OCI-LY3 (cell line): Measurements from ENCODE around the gene CREB5.

Source experiments
- H2AFZ ChIP-seq: fragments of 200-600, 300-600 bp; shearing (Covaris generic); 2 replicates; pipeline ENCODE4 v1.6.0; 2014; ENCODE audit warnings: antibody characterized with exemption, low read depth, low read length
- H3K27ac ChIP-seq: fragments of 200-600, 300-600 bp; sonication (generic); 2 replicates; pipeline ENCODE4 v1.5.1; 2014; ENCODE audit warnings: mild to moderate bottlenecking, low read length, moderate library complexity, mixed read lengths
- H3K27me3 ChIP-seq: fragments of 200-600, 300-600 bp; sonication (generic); 2 replicates; pipeline ENCODE4 v1.6.1; 2014; ENCODE audit warnings: low read depth, low read length, mixed read lengths
- H3K36me3 ChIP-seq: fragments of 200-600, 300-600 bp; sonication (generic); replicated peaks from 2 replicates; pipeline ENCODE3; 2014; ENCODE audit warnings: low read depth, low read length, mixed read lengths
- H3K4me1 ChIP-seq: fragments of 300-600, 200-600 bp; sonication (generic); 2 replicates; pipeline ENCODE4 v1.6.1; 2014; ENCODE audit warnings: low read length, mixed read lengths
- H3K4me2 ChIP-seq: fragments of 200-600, 300-600 bp; sonication (generic); 2 replicates; pipeline ENCODE4 v1.6.1; 2014; ENCODE audit warnings: low read length, mixed read lengths
- H3K4me3 ChIP-seq: fragments of 300-600, 200-600 bp; sonication (generic); 2 replicates; pipeline ENCODE4 v1.5.1; 2014; ENCODE audit warnings: antibody characterized with exemption, mild to moderate bottlenecking, low read length, moderate library complexity
- H3K79me2 ChIP-seq: fragments of 300-600, 200-600 bp; shearing (Covaris generic); 2 replicates; pipeline ENCODE4 v1.6.1; 2014; ENCODE audit warnings: mild to moderate bottlenecking, low read length, mixed read lengths
- H3K9ac ChIP-seq: fragments of 300-600, 200-600 bp; shearing (Covaris generic); 2 replicates; pipeline ENCODE4 v1.6.0; 2014; ENCODE audit warnings: mild to moderate bottlenecking, low read length, moderate library complexity
- H3K9me3 ChIP-seq: fragments of 200-600, 300-600 bp; shearing (Covaris generic); 2 replicates; pipeline ENCODE4 v1.6.1; 2014; ENCODE audit warnings: low read length, mixed read lengths; ENCODE audit not compliant: insufficient read depth
- H4K20me1 ChIP-seq: fragments of 200-600, 300-600 bp; sonication (generic); 2 replicates; pipeline ENCODE4 v1.6.1; 2016; ENCODE audit warnings: low read length, mixed read lengths; ENCODE audit not compliant: insufficient read depth
- EZH2phosphoT487 ChIP-seq: fragments of 200-600 bp; shearing (Covaris generic); IDR thresholded peaks from 2 replicates; pipeline ENCODE4 v1.6.1; 2018; ENCODE audit warnings: antibody characterized with exemption, mixed run types, low read depth
- TF ChIP-seq, protein P1 (sequence below): fragments of 200-600, 300-600 bp; sonication (generic); IDR thresholded peaks from 2 replicates; pipeline ENCODE4 v1.5.1; 2014; ENCODE audit warnings: antibody characterized with exemption, low read length, low read depth

The CREB5 gene

DNA sequence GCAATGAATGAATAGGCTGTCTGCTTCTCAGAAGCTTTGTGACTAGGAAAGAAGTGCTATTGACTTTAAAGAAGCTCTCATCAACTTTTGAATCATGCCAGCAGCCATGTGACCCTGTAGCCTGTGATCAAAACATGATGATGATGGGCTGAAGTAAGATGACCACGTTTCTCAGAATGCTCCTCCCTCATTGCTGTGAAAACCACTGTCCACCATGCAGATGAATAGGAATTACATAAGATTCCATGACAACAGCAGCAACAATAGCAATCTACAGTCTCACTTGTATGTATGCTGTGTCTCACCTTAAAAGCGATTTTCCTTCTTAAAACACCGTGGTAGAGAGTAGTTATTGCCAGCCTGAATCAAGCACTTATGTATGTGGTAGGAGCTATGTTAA, 317.4 kb downstream of the CREB5 start:
- no peaks in the 10 kb centered on the region for H3K36me3 ChIP-seq
- no peaks in the 10 kb centered on the region for H3K79me2 ChIP-seq
- no peaks in the 10 kb centered on the region for H3K4me1 ChIP-seq
- H3K4me2 ChIP-seq: no peak overlapping the region
- H2AFZ ChIP-seq: no peak overlapping the region
- no peak overlapping the region for H3K4me3 ChIP-seq
- no peaks in the 10 kb centered on the region for H4K20me1 ChIP-seq
- no peaks in the 10 kb centered on the region for H3K9me3 ChIP-seq
- peaks cover 10% of the 10 kb centered on the region; the same call in 1 of the 2 replicates for H3K27me3 ChIP-seq
- H3K27ac ChIP-seq: no peak overlapping the region
- no peak for TF ChIP-seq EZH2phosphoT487
- TF ChIP-seq, protein P1, sequence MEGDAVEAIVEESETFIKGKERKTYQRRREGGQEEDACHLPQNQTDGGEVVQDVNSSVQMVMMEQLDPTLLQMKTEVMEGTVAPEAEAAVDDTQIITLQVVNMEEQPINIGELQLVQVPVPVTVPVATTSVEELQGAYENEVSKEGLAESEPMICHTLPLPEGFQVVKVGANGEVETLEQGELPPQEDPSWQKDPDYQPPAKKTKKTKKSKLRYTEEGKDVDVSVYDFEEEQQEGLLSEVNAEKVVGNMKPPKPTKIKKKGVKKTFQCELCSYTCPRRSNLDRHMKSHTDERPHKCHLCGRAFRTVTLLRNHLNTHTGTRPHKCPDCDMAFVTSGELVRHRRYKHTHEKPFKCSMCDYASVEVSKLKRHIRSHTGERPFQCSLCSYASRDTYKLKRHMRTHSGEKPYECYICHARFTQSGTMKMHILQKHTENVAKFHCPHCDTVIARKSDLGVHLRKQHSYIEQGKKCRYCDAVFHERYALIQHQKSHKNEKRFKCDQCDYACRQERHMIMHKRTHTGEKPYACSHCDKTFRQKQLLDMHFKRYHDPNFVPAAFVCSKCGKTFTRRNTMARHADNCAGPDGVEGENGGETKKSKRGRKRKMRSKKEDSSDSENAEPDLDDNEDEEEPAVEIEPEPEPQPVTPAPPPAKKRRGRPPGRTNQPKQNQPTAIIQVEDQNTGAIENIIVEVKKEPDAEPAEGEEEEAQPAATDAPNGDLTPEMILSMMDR: no peak
- H3K9ac ChIP-seq: no peak overlapping the region

DNA sequence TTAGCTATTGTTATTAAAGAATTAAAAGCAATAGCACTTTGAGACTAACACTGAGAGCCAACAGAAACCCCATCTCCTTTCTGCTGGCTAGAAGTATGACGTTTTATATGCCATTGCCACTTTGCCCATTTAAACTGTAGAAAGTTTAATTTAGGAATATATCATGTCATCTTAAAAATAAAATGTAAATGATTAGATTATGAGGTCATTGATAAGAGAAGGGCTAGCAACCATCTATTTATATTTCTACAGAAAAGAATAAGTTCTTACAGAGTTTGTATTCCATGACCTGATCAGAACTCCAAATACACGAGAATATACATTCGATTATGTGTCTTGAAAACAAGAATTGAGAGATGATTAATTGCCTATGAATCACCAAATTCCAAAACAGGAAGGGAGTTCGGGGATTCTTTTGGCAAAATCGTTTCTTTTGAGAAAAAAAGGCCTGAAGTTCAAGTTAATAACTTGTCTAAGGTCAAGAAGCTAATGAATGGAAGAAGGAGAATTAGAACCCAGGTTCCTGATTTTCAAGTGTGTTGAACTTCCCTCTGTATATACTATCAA, 318.9 kb downstream of the CREB5 start:
- no peaks in the 10 kb centered on the region for H3K4me1 ChIP-seq
- H3K27me3 ChIP-seq: peaks cover 10% of the 10 kb centered on the region; the same call in 1 of the 2 replicates
- H3K9me3 ChIP-seq: no peaks in the 10 kb centered on the region
- no peaks in the 10 kb centered on the region for H3K36me3 ChIP-seq
- H3K4me3 ChIP-seq: no peak overlapping the region
- H4K20me1 ChIP-seq: no peaks in the 10 kb centered on the region
- H3K9ac ChIP-seq: no peak overlapping the region
- TF ChIP-seq, protein P1: no peak
- no peak for TF ChIP-seq EZH2phosphoT487
- no peaks in the 10 kb centered on the region for H3K79me2 ChIP-seq
- no peak overlapping the region for H2AFZ ChIP-seq
- no peak overlapping the region for H3K4me2 ChIP-seq
- no peak overlapping the region for H3K27ac ChIP-seq

DNA sequence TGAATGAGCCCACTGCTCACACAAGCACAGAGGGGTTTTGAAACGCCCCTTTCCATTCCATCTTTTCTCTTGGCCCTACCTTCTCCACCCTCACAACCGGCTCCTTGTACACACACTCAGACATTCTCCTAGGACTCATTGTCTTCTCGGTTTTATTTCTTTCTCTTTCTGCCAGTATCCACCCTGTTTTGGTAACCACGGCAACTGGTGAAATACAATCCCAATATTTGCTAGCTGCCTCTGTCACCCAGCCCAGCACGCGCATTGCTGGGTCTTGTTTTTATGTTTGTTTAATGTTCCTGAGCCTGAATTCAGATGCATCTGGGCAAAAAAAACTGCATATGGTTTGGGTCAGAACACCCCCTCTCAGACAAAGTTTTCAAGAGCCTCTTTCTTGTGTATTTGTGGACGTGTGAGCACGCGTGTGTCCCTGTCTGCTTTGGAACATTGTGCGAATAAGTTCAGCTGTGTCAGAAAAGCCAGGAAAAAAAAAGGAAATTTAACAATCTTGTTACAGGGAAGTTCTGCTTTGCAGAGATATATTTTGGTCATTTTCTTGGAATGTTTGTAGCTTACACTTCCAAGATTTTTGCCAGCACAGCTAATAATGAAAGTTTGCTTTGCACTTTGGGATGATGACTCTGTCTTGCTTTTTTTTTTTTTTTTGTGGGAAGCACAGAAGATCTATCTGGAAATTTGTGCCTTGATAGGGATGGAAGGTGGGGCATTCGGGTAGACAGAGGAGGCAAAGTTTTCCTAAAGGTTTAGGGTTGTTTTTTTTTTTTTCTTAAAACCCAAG, 320.0 kb downstream of the CREB5 start:
- Histone ChIP-seq H3K4me1 (no peaks in the 10 kb centered on the region), H3K36me3 (no peaks in the 10 kb centered on the region), H3K27ac (no peak overlapping the region), H3K4me2 (no peak overlapping the region), H3K27me3 (0 out of 2 replicates have a peak, but pooled peaks cover 4% of the 10 kb centered on the region), H4K20me1 (no peaks in the 10 kb centered on the region), H2AFZ (no peak overlapping the region), H3K4me3 (no peak overlapping the region), H3K9ac (no peak overlapping the region), H3K79me2 (no peaks in the 10 kb centered on the region), H3K9me3 (no peaks in the 10 kb centered on the region)
- TF ChIP-seq EZH2phosphoT487: no peak
- TF ChIP-seq, protein P1: no peak

DNA sequence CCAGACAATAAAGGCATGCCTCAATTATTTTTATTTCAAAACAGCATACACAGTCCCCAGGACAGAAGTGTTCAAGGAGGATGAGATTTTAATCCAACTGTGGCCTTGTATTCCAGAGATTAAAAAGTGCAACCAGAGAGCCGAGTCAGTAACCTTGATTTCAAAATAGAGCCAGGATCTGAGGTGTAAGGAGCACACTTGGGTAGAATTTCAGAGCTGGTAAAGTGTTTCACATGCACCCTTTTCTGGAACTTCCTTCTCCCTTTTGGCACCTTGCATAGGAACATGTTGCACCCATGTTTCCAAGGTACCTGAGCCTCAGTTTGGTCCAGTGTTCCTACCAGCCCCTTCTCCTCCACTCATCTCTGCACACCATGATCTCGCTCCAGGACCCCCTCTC, 320.7 kb downstream of the CREB5 start:
- H4K20me1 ChIP-seq: no peaks in the 10 kb centered on the region
- H3K79me2 ChIP-seq: no peaks in the 10 kb centered on the region
- H3K4me2 ChIP-seq: no peak overlapping the region
- H3K27me3 ChIP-seq: 0 out of 2 replicates have a peak, but pooled peaks cover 4% of the 10 kb centered on the region
- H2AFZ ChIP-seq: no peak overlapping the region
- no peak overlapping the region for H3K27ac ChIP-seq
- H3K4me1 ChIP-seq: no peaks in the 10 kb centered on the region
- no peak overlapping the region for H3K9ac ChIP-seq
- no peak overlapping the region for H3K4me3 ChIP-seq
- H3K9me3 ChIP-seq: no peaks in the 10 kb centered on the region
- no peaks in the 10 kb centered on the region for H3K36me3 ChIP-seq
- no peak for TF ChIP-seq EZH2phosphoT487
- TF ChIP-seq, protein P1: no peak
